ENCODE results near the gene LDB3.

Gene LDB3

DNA sequence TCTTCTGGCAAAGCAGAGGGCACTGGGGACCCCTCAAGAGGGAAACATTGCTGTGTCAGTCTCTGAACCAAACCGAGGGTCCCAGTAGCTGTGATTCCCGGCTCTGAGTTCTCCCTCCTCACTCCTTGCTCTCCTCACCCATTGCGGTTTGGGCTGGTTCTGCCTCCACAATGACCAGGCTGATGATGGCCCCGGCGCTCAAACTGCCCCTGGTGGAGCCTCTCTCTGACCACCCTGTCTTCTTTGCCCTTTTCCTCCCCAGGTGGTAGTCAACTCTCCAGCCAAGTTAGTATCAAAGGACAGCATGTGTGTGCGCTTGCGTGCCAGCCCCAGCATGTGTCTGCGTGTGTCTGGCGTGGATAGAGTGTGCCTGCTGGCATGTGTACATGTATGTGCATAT, 17.1 kb downstream of the LDB3 start:
- no peak overlapping the region for H3K4me3 ChIP-seq (ENCODE audit: low read length)

DNA sequence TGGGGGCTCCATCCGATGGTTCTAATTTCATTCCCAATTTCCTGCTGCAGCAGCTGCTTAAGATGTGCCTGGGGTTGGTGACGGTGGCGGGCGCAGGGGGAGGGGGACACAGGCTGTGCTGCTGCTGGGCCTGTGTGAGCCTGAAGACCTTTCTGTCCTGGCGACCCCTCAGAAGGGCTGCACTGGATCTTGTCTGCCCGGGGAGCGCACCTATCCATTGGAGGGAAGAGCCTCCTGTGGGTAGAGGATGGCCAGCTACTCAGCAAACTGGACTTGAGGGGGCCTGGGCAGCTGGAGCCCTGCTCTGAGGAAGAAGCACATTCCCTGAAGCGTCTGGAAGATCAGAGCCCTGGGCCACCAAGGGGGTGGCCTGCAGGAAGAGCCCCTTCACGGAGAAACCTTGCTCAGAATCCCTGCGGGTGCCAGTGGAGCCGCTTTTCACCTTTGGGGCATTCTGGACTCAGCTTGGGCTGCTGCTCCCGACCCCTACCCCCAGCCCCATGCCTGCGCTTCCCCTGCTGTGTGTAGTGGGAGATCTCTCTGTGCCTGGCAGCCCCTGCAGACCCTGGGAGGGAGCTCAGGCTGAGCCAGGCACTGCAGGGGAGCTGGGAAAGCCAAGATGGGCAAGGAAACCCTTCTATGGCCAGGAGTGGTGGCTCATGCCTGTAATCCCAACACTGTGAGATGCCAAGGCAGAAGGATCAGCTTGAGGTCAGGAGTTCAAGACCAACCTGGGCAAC, 17.8 kb downstream of the LDB3 start:
- Histone ChIP-seq H4K20me1 (ENCODE audit: insufficient read depth, low read length) (no peaks in the 10 kb centered on the region), H3K9ac (ENCODE audit: low read length) (no peak overlapping the region), H3K36me3 (replicated peaks; ENCODE audit: insufficient read depth, low read length) (no peaks in the 10 kb centered on the region), H3K79me2 (ENCODE audit: low read length) (no peaks in the 10 kb centered on the region), H3K4me1 (ENCODE audit: low read length) (no peaks in the 10 kb centered on the region), H3K4me2 (ENCODE audit: low read depth, low read length) (no peak overlapping the region), H3K9me2 (replicated peaks; ENCODE audit: insufficient read depth, low read length) (no peaks in the 10 kb centered on the region), H3K27ac (ENCODE audit: low read length) (no peak overlapping the region), H3K27me3 (replicated peaks; ENCODE audit: insufficient read depth, low read length) (peaks cover 31% of the 10 kb centered on the region), H3K9me3 (replicated peaks; ENCODE audit: insufficient read depth, low read length) (no peaks in the 10 kb centered on the region), H3F3A (ENCODE audit: insufficient read depth, low read length) (no peaks in the 10 kb centered on the region), H2AFZ (ENCODE audit: low read length) (no peak overlapping the region), H3K4me3 (ENCODE audit: low read length) (no peak overlapping the region)
- no peak for DNase-seq
- TF ChIP-seq EZH2 (optimal IDR thresholded peaks at IDR 0.05; ENCODE audit: low read depth, low read length) (no peak), EZH2phosphoT487 (IDR thresholded peaks at IDR 0.05; ENCODE audit: low read length) (no peak)
- TF ChIP-seq, protein P1, sequence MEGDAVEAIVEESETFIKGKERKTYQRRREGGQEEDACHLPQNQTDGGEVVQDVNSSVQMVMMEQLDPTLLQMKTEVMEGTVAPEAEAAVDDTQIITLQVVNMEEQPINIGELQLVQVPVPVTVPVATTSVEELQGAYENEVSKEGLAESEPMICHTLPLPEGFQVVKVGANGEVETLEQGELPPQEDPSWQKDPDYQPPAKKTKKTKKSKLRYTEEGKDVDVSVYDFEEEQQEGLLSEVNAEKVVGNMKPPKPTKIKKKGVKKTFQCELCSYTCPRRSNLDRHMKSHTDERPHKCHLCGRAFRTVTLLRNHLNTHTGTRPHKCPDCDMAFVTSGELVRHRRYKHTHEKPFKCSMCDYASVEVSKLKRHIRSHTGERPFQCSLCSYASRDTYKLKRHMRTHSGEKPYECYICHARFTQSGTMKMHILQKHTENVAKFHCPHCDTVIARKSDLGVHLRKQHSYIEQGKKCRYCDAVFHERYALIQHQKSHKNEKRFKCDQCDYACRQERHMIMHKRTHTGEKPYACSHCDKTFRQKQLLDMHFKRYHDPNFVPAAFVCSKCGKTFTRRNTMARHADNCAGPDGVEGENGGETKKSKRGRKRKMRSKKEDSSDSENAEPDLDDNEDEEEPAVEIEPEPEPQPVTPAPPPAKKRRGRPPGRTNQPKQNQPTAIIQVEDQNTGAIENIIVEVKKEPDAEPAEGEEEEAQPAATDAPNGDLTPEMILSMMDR (IDR thresholded peaks at IDR 0.05; ENCODE audit: low read length) = no peak

More for the DNA sequence above, 17.1 kb downstream of the LDB3 start:
- TF ChIP-seq, protein P1 (IDR thresholded peaks at IDR 0.05; ENCODE audit: low read length) = no peak
- TF ChIP-seq EZH2 (optimal IDR thresholded peaks at IDR 0.05; ENCODE audit: low read depth, low read length) = no peak
- TF ChIP-seq EZH2phosphoT487 (IDR thresholded peaks at IDR 0.05; ENCODE audit: low read length) = no peak
- H3K79me2 ChIP-seq (ENCODE audit: low read length) = no peaks in the 10 kb centered on the region
- H3K9ac ChIP-seq (ENCODE audit: low read length) = no peak overlapping the region
- H3K27me3 ChIP-seq (replicated peaks; ENCODE audit: insufficient read depth, low read length) = peaks cover 31% of the 10 kb centered on the region
- H3K4me2 ChIP-seq (ENCODE audit: low read depth, low read length) = no peak overlapping the region
- H3K9me3 ChIP-seq (replicated peaks; ENCODE audit: insufficient read depth, low read length) = no peaks in the 10 kb centered on the region
- no peak overlapping the region for H2AFZ ChIP-seq (ENCODE audit: low read length)
- H4K20me1 ChIP-seq (ENCODE audit: insufficient read depth, low read length) = no peaks in the 10 kb centered on the region
- H3K27ac ChIP-seq (ENCODE audit: low read length) = no peak overlapping the region
- H3F3A ChIP-seq (ENCODE audit: insufficient read depth, low read length) = no peaks in the 10 kb centered on the region
- H3K36me3 ChIP-seq (replicated peaks; ENCODE audit: insufficient read depth, low read length) = no peaks in the 10 kb centered on the region
- no peaks in the 10 kb centered on the region for H3K9me2 ChIP-seq (replicated peaks; ENCODE audit: insufficient read depth, low read length)
- no peaks in the 10 kb centered on the region for H3K4me1 ChIP-seq (ENCODE audit: low read length)
- no peak for DNase-seq

DNA sequence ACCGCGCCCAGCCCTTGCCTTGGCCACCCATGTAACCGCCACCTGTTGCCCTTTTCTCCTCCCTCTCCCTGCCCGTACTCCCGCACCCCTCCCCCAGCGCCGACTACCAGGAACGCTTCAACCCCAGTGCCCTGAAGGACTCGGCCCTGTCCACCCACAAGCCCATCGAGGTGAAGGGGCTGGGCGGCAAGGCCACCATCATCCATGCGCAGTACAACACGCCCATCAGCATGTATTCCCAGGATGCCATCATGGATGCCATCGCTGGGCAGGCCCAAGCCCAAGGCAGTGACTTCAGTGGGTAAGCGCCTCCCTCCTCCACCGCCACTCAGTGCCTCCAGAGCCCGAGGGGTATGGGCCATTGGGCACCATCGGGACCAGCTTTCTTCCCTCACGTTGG, 18.7 kb downstream of the LDB3 start:
- no peaks in the 10 kb centered on the region for H4K20me1 ChIP-seq (ENCODE audit: insufficient read depth, low read length)
- no peaks in the 10 kb centered on the region for H3K79me2 ChIP-seq (ENCODE audit: low read length)
- no peaks in the 10 kb centered on the region for H3K36me3 ChIP-seq (replicated peaks; ENCODE audit: insufficient read depth, low read length)
- DNase-seq = no peak
- no peaks in the 10 kb centered on the region for H3F3A ChIP-seq (ENCODE audit: insufficient read depth, low read length)
- H2AFZ ChIP-seq (ENCODE audit: low read length) = no peak overlapping the region
- H3K4me1 ChIP-seq (ENCODE audit: low read length) = no peaks in the 10 kb centered on the region
- no peak overlapping the region for H3K9ac ChIP-seq (ENCODE audit: low read length)
- TF ChIP-seq EZH2phosphoT487 (IDR thresholded peaks at IDR 0.05; ENCODE audit: low read length) (no peak), EZH2 (optimal IDR thresholded peaks at IDR 0.05; ENCODE audit: low read depth, low read length) (no peak)
- TF ChIP-seq, protein P1 (IDR thresholded peaks at IDR 0.05; ENCODE audit: low read length) = no peak
- H3K9me2 ChIP-seq (replicated peaks; ENCODE audit: insufficient read depth, low read length) = no peaks in the 10 kb centered on the region
- H3K9me3 ChIP-seq (replicated peaks; ENCODE audit: insufficient read depth, low read length) = no peaks in the 10 kb centered on the region
- H3K27me3 ChIP-seq (replicated peaks; ENCODE audit: insufficient read depth, low read length) = peaks cover 26% of the 10 kb centered on the region
- H3K27ac ChIP-seq (ENCODE audit: low read length) = no peak overlapping the region
- H3K4me2 ChIP-seq (ENCODE audit: low read depth, low read length) = no peak overlapping the region
- no peak overlapping the region for H3K4me3 ChIP-seq (ENCODE audit: low read length)
